Measurements from ENCODE around the gene GDF15.

DNA sequence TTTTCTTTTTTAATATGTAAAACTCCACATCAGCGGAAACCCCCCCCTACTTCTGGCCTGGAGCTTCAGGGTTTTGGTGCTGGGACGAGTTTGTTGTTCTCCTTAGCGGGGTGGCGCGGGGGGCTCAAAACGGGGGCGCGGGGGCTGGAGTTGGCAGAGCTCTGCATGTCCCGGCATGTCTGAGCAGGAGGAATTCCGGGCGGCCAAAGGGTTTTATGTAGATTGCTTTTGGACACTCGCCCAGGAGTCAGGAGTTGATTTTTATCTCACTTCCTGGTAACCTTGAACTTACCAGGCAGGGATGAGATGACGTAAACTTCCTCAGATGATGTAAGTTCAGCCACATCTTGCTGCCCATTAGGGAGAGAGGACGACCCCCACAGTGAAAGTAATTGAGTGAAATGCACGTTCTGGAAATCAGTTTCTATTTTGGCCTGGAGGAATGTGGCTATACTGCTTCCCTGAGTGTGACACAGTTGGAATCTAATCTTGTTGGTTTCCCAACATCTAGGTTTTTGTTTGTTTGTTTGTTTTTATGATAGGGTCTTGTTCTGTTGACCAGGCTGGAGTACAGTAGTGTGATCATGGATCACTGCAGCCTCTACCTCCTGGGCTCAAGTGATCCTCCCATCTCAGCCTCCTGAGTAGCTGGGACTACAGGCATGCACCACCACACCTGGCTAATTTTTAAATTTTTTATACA, 21.0 kb upstream of the GDF15 start:
- TF ChIP-seq, protein P1, sequence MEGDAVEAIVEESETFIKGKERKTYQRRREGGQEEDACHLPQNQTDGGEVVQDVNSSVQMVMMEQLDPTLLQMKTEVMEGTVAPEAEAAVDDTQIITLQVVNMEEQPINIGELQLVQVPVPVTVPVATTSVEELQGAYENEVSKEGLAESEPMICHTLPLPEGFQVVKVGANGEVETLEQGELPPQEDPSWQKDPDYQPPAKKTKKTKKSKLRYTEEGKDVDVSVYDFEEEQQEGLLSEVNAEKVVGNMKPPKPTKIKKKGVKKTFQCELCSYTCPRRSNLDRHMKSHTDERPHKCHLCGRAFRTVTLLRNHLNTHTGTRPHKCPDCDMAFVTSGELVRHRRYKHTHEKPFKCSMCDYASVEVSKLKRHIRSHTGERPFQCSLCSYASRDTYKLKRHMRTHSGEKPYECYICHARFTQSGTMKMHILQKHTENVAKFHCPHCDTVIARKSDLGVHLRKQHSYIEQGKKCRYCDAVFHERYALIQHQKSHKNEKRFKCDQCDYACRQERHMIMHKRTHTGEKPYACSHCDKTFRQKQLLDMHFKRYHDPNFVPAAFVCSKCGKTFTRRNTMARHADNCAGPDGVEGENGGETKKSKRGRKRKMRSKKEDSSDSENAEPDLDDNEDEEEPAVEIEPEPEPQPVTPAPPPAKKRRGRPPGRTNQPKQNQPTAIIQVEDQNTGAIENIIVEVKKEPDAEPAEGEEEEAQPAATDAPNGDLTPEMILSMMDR (IDR thresholded peaks at IDR 0.05), result no peak
- TF ChIP-seq POLR2A (IDR thresholded peaks at IDR 0.05), result no peak

All from uterus (tissue), 2 donors.